GM12874 (cell line): ENCODE data around the gene KCNH3.

Experiments
- TF ChIP-seq, protein P1 (sequence below): IDR thresholded peaks from 2 replicates; pipeline ENCODE4 v1.5.1; 2011; ENCODE audit warnings: low read depth, mild to moderate bottlenecking, control low read depth, low read length, moderate library complexity; ENCODE audit not compliant: insufficient read depth

KCNH3 gene

DNA sequence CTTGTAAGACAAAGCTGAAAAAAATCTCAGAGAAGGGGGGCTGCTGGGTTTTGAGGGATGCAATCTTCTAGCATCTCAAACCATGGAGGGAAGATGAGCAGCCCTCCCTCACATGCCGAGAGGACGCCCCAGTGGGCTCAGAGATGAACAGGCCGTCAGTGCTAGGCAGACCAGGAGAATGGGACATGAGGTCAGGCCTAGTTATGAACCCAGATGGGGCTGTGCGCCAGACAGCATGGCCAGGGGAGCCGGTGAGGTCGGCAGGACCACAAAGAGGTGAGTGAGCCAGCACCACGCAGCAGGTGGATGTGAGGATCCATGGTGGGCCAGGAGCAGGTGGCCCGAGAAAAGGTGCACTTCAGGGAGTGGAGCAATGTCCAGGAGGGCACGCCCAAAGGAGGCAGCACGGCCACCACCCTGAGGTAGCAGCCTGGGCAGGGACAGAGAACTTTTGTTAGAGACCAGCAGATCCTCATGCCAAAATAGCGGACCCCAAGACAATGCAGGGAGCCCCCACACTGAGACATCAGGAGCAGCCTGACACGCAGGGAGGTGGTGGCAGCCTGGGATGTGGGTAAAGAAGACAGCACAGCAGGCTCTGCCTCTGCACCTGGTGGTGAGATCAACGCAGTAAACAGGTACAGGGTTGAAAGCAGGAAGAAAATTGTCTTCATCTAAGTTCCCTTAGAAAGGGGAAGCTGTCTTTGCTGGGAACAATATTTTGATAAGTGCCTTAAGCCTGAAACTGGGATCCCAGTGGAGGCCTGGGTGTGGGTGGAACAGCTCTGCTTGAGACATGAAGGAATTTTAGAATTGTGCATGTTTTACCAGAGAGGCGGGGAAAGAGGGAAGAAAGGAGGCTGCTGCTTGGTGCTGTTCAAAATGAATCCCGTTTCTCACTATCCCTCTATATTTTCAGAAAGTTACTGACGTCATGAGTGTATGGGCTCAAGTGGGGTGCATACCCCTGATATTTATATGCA, 46.9 kb downstream of the KCNH3 start:
- TF ChIP-seq, protein P1, sequence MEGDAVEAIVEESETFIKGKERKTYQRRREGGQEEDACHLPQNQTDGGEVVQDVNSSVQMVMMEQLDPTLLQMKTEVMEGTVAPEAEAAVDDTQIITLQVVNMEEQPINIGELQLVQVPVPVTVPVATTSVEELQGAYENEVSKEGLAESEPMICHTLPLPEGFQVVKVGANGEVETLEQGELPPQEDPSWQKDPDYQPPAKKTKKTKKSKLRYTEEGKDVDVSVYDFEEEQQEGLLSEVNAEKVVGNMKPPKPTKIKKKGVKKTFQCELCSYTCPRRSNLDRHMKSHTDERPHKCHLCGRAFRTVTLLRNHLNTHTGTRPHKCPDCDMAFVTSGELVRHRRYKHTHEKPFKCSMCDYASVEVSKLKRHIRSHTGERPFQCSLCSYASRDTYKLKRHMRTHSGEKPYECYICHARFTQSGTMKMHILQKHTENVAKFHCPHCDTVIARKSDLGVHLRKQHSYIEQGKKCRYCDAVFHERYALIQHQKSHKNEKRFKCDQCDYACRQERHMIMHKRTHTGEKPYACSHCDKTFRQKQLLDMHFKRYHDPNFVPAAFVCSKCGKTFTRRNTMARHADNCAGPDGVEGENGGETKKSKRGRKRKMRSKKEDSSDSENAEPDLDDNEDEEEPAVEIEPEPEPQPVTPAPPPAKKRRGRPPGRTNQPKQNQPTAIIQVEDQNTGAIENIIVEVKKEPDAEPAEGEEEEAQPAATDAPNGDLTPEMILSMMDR, result no peak

DNA sequence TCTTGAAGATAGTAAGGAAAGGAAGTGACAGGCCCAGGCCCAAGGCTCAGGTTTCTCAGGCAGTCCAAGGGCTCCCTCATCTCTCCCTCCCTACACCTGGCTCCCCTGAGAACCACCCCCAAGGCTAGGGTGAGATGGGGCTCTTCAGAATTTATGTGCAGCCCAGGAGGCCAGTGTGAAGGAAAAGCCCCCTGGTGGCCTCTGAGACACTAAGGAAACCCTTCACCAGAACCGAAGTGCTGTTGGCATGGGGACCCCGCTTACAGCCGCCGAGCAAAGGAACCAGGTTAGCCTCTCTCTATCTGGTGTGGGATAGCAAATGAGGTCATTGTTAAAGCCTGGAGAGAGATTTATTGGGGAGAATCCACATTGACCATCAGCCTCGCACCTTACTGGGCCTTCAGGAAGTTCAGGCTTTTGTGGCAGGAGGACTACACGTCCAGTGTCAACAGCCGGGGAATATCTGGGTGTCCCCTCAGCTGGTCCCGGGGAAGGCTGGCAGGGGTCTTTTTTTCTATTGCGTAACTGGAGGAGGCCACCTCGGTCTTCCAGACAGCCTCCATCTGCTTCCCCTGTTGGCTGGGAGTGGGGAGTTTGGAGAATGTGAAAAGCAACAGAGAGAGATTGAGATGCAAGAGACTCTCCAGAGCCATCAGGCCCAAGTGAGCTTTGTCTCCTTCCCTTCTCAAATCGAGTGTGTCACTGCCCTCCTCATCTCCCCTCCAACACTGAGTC, 48.5 kb downstream of the KCNH3 start:
- TF ChIP-seq, protein P1, result 0 out of 2 replicates have a peak, but pooled peaks have one; percentile 5

GRCh38 chr12:49588281-49588680, 49.5 kb downstream of the KCNH3 start:
- TF ChIP-seq, protein P1, result no peak

DNA sequence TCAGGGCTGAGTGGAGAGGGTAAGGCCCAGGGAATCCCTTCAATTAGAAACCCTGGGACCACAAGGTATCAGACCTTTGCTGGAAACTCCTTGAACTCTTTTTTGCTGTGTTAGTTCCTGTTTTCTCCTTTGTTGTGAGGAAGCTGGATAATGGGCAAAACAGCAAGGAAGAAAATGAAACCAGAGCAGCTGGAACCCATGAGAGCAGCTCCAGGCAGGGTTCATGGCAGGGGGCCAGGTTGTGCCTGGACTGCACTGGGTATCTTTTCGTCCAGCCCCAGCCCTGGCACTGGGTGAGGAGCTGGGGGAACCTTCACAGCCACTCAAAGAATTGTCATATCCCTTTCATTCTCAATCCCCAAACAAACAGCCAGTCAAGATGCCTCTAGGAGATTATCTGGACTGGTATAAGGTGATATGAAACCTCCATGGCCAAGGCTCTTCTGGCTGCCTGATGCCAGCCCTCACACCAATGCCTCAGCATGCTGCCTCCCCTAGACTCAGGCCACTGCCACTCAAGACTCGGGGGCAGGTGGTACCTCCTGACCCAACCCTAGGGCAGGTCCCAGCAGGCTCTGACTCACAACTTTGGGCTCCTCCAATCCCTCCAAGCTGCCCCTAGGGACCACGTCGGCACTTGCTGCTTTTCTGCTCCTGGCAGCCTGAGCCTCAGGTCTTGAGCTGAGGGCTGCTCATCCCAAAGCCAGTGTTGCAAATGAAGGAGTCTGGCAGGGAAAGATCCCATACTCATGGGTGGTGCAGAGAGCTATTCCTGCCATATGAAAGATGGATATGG, 50.1 kb downstream of the KCNH3 start:
- TF ChIP-seq, protein P1, result no peak

DNA sequence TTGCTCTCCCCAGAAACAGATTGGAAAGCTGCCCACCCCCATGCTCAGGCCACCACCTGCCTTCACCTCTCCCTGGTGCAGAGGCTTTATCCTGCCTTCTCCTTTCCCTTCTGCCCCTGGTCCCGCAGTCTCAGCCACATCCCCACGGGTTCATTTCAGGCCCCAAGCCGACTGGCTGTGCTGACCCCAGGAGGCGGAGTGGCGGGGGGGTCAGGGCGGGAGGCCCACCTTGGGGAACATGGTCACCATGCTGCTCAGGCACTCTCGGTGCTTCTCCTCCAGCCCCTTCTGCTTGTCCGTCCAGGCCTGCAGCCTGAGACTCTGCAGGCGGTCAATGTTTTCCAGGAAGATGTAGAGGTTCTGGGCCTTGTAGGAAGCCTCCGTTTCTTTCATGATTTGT, 59.7 kb downstream of the KCNH3 start:
- TF ChIP-seq, protein P1, result no peak

- TF ChIP-seq, protein P1, result no peak
Measured at GRCh38 chr12:49599961-49600360, 61.1 kb downstream of the KCNH3 start.

- TF ChIP-seq, protein P1, result no peak
Measured at GRCh38 chr12:49603721-49604120, 64.9 kb downstream of the KCNH3 start.
